Mucosa of stomach (tissue), 1 donor: ENCODE data around the gene TDRD5.
A peak's percentile ranks its signal among the peaks of the same experiment; 100 is the strongest.

Source experiments
- H3K27me3 ChIP-seq: one replicate; pipeline ENCODE4 v1.7.0; 2013; ENCODE audit warnings: mild to moderate bottlenecking, low read length; ENCODE audit not compliant: control insufficient read depth, insufficient read depth
- H3K36me3 ChIP-seq: one replicate; pipeline ENCODE4 v1.7.0; 2013; ENCODE audit warnings: low read length; ENCODE audit not compliant: control insufficient read depth, insufficient read depth
- H3K4me1 ChIP-seq: one replicate; pipeline ENCODE4 v1.7.0; 2013; ENCODE audit warnings: mild to moderate bottlenecking, low read length; ENCODE audit not compliant: control insufficient read depth, insufficient read depth
- H3K4me3 ChIP-seq: one replicate; pipeline ENCODE4 v1.7.0; 2013; ENCODE audit warnings: low read length
- H3K9ac ChIP-seq: one replicate; pipeline ENCODE4 v1.7.0; 2013; ENCODE audit warnings: mild to moderate bottlenecking, low read length, moderate library complexity
- H3K9me3 ChIP-seq: one replicate; pipeline ENCODE4 v1.7.0; 2013; ENCODE audit warnings: mild to moderate bottlenecking, low read length, moderate library complexity; ENCODE audit not compliant: control insufficient read depth
- donor health status: Pancreatic carcinoma.

Gene TDRD5

GRCh38 chr1:179576509-179576908, 15.1 kb upstream of the TDRD5 start:
- Histone ChIP-seq H3K36me3 (no peaks in the 10 kb centered on the region), H3K27me3 (peaks cover 38% of the 10 kb centered on the region), H3K4me3 (no peak overlapping the region), H3K4me1 (no peaks in the 10 kb centered on the region), H3K9ac (no peak overlapping the region), H3K9me3 (no peaks in the 10 kb centered on the region)

DNA sequence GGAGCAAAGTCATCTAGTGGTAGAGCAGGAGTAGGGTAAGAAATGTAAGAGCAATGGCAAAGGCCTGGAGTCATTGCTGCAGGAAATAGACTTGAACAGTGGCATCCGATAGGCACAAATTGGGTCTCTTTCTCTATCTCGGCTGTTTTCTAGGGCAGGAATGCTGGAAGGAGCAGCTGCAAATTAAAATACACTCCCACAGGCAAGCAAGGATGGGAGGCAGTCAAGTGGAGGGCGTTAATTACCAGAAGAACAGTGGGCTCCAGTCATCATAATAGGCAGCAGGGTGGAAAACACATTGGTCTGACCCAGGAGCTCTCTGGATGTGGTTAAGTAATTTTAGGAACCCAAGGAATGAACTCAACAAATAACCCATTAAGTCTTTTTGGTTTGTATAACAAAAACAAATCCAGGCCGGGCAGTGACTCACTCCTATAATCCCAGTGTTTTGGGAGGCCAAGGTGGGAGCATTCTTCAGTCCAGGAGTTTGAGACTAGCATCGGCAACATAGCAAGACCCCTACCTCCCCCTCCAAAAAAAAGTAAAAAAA, 7.8 kb upstream of the TDRD5 start:
- Histone ChIP-seq H3K36me3 (no peaks in the 10 kb centered on the region), H3K4me3 (no peak overlapping the region), H3K9ac (no peak overlapping the region), H3K9me3 (no peaks in the 10 kb centered on the region), H3K27me3 (peaks cover 13% of the 10 kb centered on the region), H3K4me1 (no peaks in the 10 kb centered on the region)

DNA sequence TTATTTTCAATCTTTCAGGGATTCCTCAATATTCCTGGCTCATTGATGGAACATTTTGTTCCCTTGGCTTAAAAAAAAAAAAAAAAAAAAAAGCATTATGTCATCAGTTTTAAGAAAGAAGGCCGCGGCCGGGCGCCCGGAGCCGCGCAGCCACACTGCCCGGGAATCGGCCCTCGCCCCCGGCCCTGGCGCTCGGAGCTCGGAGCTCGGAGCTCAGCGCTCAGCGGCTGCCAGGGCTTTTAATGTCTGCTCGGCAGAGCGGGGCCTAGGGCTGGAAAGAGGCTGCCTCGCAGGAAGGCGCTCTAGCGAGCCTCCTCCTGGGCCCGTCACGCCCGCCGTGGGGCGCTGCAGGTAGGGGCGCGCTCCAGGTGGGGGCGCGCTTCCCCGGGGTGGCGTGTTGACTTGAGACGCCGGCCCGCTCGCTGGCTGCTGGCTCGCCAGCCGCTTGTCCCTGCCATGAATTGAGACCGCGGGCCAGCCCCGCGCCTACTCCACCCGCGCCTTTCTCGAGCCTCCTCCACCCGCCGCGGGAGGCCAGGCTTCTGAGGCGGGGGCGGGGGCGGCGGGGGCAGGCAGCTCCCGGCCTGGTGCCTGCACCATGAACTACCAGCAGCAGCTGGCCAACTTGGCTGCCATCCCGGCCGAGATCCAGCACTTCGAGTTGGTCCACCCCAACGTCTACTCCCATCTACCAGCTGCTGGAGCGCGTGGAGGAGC, 5.4 kb upstream of the TDRD5 start:
- Histone ChIP-seq H3K4me1 (peaks cover 3% of the 10 kb centered on the region), H3K4me3 (no peak overlapping the region), H3K9ac (peak overlapping the region; percentile 19), H3K36me3 (no peaks in the 10 kb centered on the region), H3K27me3 (peaks cover 13% of the 10 kb centered on the region), H3K9me3 (no peaks in the 10 kb centered on the region)

- no peak overlapping the region for H3K9ac ChIP-seq
- no peaks in the 10 kb centered on the region for H3K9me3 ChIP-seq
- peaks cover 5% of the 10 kb centered on the region for H3K27me3 ChIP-seq
These were observed 4.3 kb upstream of the TDRD5 start for GRCh38 chr1:179587336-179587735.

GRCh38 chr1:179588425-179589024, 3.1 kb upstream of the TDRD5 start:
- peaks cover 5% of the 10 kb centered on the region for H3K27me3 ChIP-seq

More at GRCh38 chr1:179587336-179587735, 4.3 kb upstream of the TDRD5 start:
- no peaks in the 10 kb centered on the region for H3K36me3 ChIP-seq
- H3K4me3 ChIP-seq: no peak overlapping the region
- H3K4me1 ChIP-seq: peaks cover 5% of the 10 kb centered on the region

DNA sequence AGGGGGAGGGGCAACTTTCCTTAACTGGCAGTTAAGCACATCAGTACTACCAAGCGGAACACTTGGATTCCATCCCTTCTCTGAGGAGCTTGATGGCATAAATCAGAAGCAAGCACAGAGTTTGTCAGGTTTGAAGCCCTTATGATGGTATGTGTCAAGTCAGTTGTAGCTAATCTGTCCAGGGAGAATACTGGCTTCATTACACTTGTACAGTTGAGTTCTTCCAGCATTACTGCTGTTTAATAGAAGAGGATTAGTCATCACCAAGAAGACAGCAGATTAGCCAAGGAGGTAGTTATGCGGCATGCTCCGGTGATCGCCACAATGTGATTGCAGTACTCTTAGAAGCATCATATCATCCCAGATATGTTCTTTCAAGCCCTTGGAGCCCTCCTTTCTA, 2.1 kb upstream of the TDRD5 start:
- no peaks in the 10 kb centered on the region for H3K9me3 ChIP-seq
- H3K4me3 ChIP-seq: no peak overlapping the region
- H3K9ac ChIP-seq: no peak overlapping the region
- no peaks in the 10 kb centered on the region for H3K36me3 ChIP-seq
- peaks cover 5% of the 10 kb centered on the region for H3K27me3 ChIP-seq
- H3K4me1 ChIP-seq: peaks cover 5% of the 10 kb centered on the region

More at GRCh38 chr1:179588425-179589024, 3.1 kb upstream of the TDRD5 start:
- Histone ChIP-seq H3K9ac (no peak overlapping the region), H3K4me1 (peaks cover 5% of the 10 kb centered on the region), H3K36me3 (no peaks in the 10 kb centered on the region), H3K4me3 (no peak overlapping the region), H3K9me3 (no peaks in the 10 kb centered on the region)

DNA sequence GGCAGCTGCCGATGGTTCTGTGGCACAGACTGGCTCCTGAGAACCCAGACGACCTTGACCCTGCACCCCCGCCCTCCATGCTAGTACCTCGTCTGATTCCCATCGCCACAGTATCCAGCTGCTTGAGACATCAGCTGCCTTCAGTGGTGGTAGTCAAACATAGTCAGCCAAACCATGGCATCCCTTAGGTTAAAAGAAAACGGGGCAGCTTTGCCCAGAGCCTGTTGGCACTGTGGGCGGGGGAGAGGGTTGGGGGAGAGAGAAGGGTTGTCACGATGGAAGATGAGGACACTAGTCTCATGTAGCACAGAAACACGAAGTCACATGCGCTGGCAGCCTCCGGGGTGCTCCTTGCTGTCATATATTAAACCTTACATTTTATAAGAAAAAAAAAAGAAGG, 961 bp upstream of the TDRD5 start:
- H3K9me3 ChIP-seq: no peaks in the 10 kb centered on the region
- H3K36me3 ChIP-seq: no peaks in the 10 kb centered on the region
- peaks cover 5% of the 10 kb centered on the region for H3K4me1 ChIP-seq
- no peak overlapping the region for H3K4me3 ChIP-seq
- H3K27me3 ChIP-seq: no peaks in the 10 kb centered on the region
- H3K9ac ChIP-seq: no peak overlapping the region

DNA sequence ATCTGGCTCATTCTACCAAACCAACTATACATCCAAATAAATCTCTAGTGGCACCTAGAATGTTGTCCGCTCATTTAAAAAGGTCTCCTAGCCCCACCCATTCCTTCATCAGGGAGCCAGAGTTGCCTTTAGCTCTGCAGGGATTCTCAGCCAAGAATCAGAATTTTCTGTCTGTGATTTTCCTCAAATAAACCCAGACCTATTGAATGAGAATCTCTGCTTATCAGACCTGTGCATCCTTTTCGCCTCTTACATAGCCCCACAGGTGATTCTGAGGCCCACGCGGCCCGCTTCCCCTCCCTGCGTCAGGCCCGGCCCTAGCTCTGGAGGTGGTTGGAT, 410 bp upstream of the TDRD5 start:
- Histone ChIP-seq H3K36me3 (no peaks in the 10 kb centered on the region), H3K4me1 (peaks cover 5% of the 10 kb centered on the region), H3K9ac (no peak overlapping the region), H3K9me3 (no peaks in the 10 kb centered on the region), H3K4me3 (no peak overlapping the region), H3K27me3 (no peaks in the 10 kb centered on the region)

- no peak overlapping the region for H3K9ac ChIP-seq
- H3K4me1 ChIP-seq: no peaks in the 10 kb centered on the region
- no peaks in the 10 kb centered on the region for H3K36me3 ChIP-seq
- H3K9me3 ChIP-seq: no peaks in the 10 kb centered on the region
- no peaks in the 10 kb centered on the region for H3K27me3 ChIP-seq
- H3K4me3 ChIP-seq: no peak overlapping the region
These were observed 7.0 kb downstream of the TDRD5 start for GRCh38 chr1:179598631-179599030.

DNA sequence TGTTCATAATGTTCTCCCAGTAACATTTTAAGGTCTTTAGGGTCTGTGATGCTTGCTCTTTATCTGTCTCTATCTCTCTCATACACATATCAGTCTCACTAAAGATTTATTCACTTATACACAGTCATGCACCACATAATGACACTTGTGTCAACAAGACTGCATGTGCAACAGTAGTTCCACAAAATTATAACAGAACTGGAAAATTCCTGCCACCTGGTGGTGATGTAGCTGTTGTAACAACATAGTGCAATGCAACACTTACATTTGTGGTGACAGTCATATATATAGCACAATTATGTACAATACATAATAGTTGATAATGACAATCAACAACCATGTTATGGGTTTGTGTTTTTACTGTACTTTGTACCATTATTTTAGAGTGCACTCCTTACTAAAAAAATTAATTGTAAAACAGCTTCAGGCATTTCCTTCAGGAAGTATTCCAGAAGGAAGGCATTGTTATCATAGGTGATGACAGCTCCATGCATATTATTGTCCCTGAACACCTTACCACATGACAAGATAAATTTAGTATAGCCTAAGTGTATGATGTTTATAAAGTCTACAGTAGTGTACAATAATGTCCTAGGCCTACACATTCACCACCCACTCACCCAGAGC, 8.1 kb downstream of the TDRD5 start:
- Histone ChIP-seq H3K4me3 (no peak overlapping the region), H3K9ac (no peak overlapping the region), H3K9me3 (no peaks in the 10 kb centered on the region), H3K36me3 (no peaks in the 10 kb centered on the region), H3K4me1 (no peaks in the 10 kb centered on the region), H3K27me3 (no peaks in the 10 kb centered on the region)

- H3K27me3 ChIP-seq: no peaks in the 10 kb centered on the region
- H3K36me3 ChIP-seq: no peaks in the 10 kb centered on the region
- no peak overlapping the region for H3K9ac ChIP-seq
- no peak overlapping the region for H3K4me3 ChIP-seq
- no peaks in the 10 kb centered on the region for H3K4me1 ChIP-seq
- no peaks in the 10 kb centered on the region for H3K9me3 ChIP-seq
These were observed 9.5 kb downstream of the TDRD5 start for GRCh38 chr1:179601093-179601492.

- Histone ChIP-seq H3K9ac (no peak overlapping the region), H3K27me3 (no peaks in the 10 kb centered on the region), H3K4me3 (no peak overlapping the region), H3K36me3 (no peaks in the 10 kb centered on the region), H3K4me1 (no peaks in the 10 kb centered on the region), H3K9me3 (no peaks in the 10 kb centered on the region)
These were observed 20.7 kb downstream of the TDRD5 start for GRCh38 chr1:179612361-179612760.
